GM12878 (cell line): ENCODE measurements around the gene SMARCA4. TPM values are rescaled to one million over a fixed set of nuclear protein-coding genes. Genes with fewer than 3 reads are reported as not detected.

Source experiments
- ATAC-seq: fragments of 200-7000 bp; cut with Tn5 transposase; 3 replicates; pipeline ENCODE4 v1.9.1; 2020; ENCODE audit warnings: mild to moderate bottlenecking, moderate library complexity
- BruUV-seq: library from RNA; stranded (reverse); fragments of 400-500 nt; replicated peaks from 2 replicates; lab custom pipeline; 2021; lab: Mats Ljungman, UMichigan
- CTCF ChIA-PET: fragments of 300-600 bp; sonication (Branson Sonifier 250); formaldehyde crosslinking; extraction: SDS; loops from one replicate; lab custom pipeline; 2021; ENCODE audit warnings: inconsistent platforms; lab: Yijun Ruan, JAX
- POLR2A ChIA-PET: fragments of 350-600 bp; formaldehyde crosslinking; extraction: SDS; loops from one replicate; lab custom pipeline; 2021; ENCODE audit warnings: inconsistent platforms; lab: Charles Lee
- RAD21 ChIA-PET: fragments of 300-600 bp; sonication (Branson Sonifier 250); formaldehyde crosslinking; loops from one replicate; lab custom pipeline; 2023; ENCODE audit warnings: antibody characterized with exemption; ENCODE audit not compliant: unreplicated experiment; lab: Charles Lee
- SMC1A ChIA-PET: fragments of 300-600 bp; sonication (Branson Sonifier 250); formaldehyde crosslinking; loops from one replicate; lab custom pipeline; 2023; ENCODE audit not compliant: unreplicated experiment, uncharacterized antibody; lab: Charles Lee
- DNase-seq: peaks from one replicate; pipeline ENCODE4 v3.0.0-alpha.2; 2011; ENCODE audit warnings: low read depth, low spot score
- FAIRE-seq: peaks from 3 replicates; lab custom pipeline; 2011; peaks lifted over from hg19 to GRCh38; lab: Jason Lieb, UNC
- H2AFZ ChIP-seq: 2 replicates; pipeline ENCODE4 v1.6.0; 2011; ENCODE audit warnings: low read depth, low read length, control low read depth; ENCODE audit not compliant: control insufficient read depth
- H3K27ac ChIP-seq: 2 replicates; pipeline ENCODE4 v1.5.1; 2011; ENCODE audit warnings: control low read depth; ENCODE audit not compliant: control insufficient read depth, insufficient read depth
- H3K27me3 ChIP-seq, 2 experiments: replicated peaks in 1 of 2; 2 replicates each; pipeline versions ENCODE4 v1.6.0 to v1.6.1; 2011; ENCODE audit warnings: low read length in 1 of 2; ENCODE audit not compliant: control insufficient read depth in 2 of 2, insufficient read depth in 2 of 2
- H3K36me3 ChIP-seq, 2 experiments: 2 replicates each; pipeline ENCODE4 v1.5.1; 2011; ENCODE audit warnings: low read length in 1 of 2; ENCODE audit not compliant: control insufficient read depth in 2 of 2, insufficient read depth in 2 of 2
- H3K4me1 ChIP-seq: 2 replicates; pipeline ENCODE4 v1.6.1; 2011; ENCODE audit warnings: mild to moderate bottlenecking, low read length, moderate library complexity, mixed read lengths; ENCODE audit not compliant: control insufficient read depth, insufficient read depth
- H3K4me2 ChIP-seq: 2 replicates; pipeline ENCODE4 v1.6.0; 2011; ENCODE audit warnings: control low read depth; ENCODE audit not compliant: control insufficient read depth, insufficient read depth
- H3K4me3 ChIP-seq: fragments of 200-600 bp; sonication (generic); 2 replicates; pipeline ENCODE4 v1.5.1; 2016
- H3K79me2 ChIP-seq: 2 replicates; pipeline ENCODE4 v1.6.0; 2011; ENCODE audit warnings: low read length; ENCODE audit not compliant: control insufficient read depth, insufficient read depth
- H3K9ac ChIP-seq: 2 replicates; pipeline ENCODE4 v1.8.0; 2011; ENCODE audit warnings: low read length, control low read depth, mixed read lengths; ENCODE audit not compliant: control insufficient read depth, insufficient read depth
- H3K9me3 ChIP-seq: replicated peaks from 3 replicates; pipeline ENCODE4 v1.5.1; 2011; ENCODE audit warnings: mild to moderate bottlenecking, low read length; ENCODE audit not compliant: control insufficient read depth, insufficient read depth
- H4K20me1 ChIP-seq: 2 replicates; pipeline ENCODE4 v1.6.0; 2011; ENCODE audit not compliant: control insufficient read depth, insufficient read depth
- CBX5 ChIP-seq: sonication (generic); IDR thresholded peaks from 2 replicates; pipeline ENCODE4 v1.6.1; 2016; ENCODE audit warnings: low read depth, moderate library complexity, mild to moderate bottlenecking, inconsistent platforms
- ETV6 ChIP-seq, 2 experiments: fragments of 450-650 bp in 1 of 2; IDR thresholded peaks in 1 of 2; conservative IDR thresholded peaks in 1 of 2; 2 replicates each; pipeline ENCODE4 v1.6.1; 2014; ENCODE audit warnings: antibody characterized with exemption in 1 of 2, borderline replicate concordance in 1 of 2, low read depth in 1 of 2, mild to moderate bottlenecking in 1 of 2, moderate library complexity in 1 of 2
- JUNB ChIP-seq: IDR thresholded peaks from 2 replicates; pipeline ENCODE4 v1.6.1; 2016; ENCODE audit warnings: antibody characterized with exemption, mild to moderate bottlenecking
- LARP7 ChIP-seq: fragments of 450-650 bp; IDR thresholded peaks from 2 replicates; pipeline ENCODE4 v1.6.1; 2017; ENCODE audit warnings: mild to moderate bottlenecking
- MEF2A ChIP-seq: IDR thresholded peaks from 2 replicates; pipeline ENCODE4 v1.6.1; 2011; ENCODE audit warnings: low read depth, mild to moderate bottlenecking, low read length, moderate library complexity; ENCODE audit not compliant: insufficient read depth
- MTA3 ChIP-seq: IDR thresholded peaks from 2 replicates; pipeline ENCODE4 v1.6.1; 2012; ENCODE audit warnings: low read length, inconsistent platforms, borderline replicate concordance
- PBX3 ChIP-seq: IDR thresholded peaks from 2 replicates; pipeline ENCODE4 v1.6.1; 2011; ENCODE audit warnings: mild to moderate bottlenecking, low read depth, low read length, moderate library complexity; ENCODE audit not compliant: insufficient replicate concordance
- POLR2A ChIP-seq: IDR thresholded peaks from 2 replicates; pipeline ENCODE4 v1.6.1; 2011; ENCODE audit warnings: low read depth, mild to moderate bottlenecking, low read length
- REST ChIP-seq: IDR thresholded peaks from 2 replicates; pipeline ENCODE4 v1.6.1; 2012; ENCODE audit warnings: mild to moderate bottlenecking, low read depth, low read length
- SIN3A ChIP-seq: IDR thresholded peaks from 2 replicates; pipeline ENCODE4 v1.6.1; 2012; ENCODE audit warnings: low read depth, low read length, improper control_type of control experiment
- SMARCA5 ChIP-seq: fragments of 450-650 bp; IDR thresholded peaks from 2 replicates; pipeline ENCODE4 v1.6.1; 2017; ENCODE audit warnings: mild to moderate bottlenecking
- STAT1 ChIP-seq: fragments of 450-650 bp; conservative IDR thresholded peaks from 2 replicates; pipeline ENCODE4 v1.6.1; 2014; ENCODE audit warnings: antibody characterized with exemption, mild to moderate bottlenecking
- STAT3 ChIP-seq: IDR thresholded peaks from 2 replicates; pipeline ENCODE4 v1.6.1; 2011; ENCODE audit warnings: low read depth, low read length, improper control_type of control experiment
- SUPT20H ChIP-seq: IDR thresholded peaks from 2 replicates; pipeline ENCODE4 v1.6.1; 2011; ENCODE audit warnings: low read depth, mild to moderate bottlenecking, low read length, moderate library complexity, borderline replicate concordance; ENCODE audit not compliant: control insufficient read depth
- SUZ12 ChIP-seq: fragments of 200-600 bp; sonication (generic); IDR thresholded peaks from one replicate; pipeline ENCODE4 v1.6.1; 2018; ENCODE audit warnings: antibody characterized with exemption, mild to moderate bottlenecking; ENCODE audit not compliant: unreplicated experiment
- TARDBP ChIP-seq: IDR thresholded peaks from 2 replicates; pipeline ENCODE4 v1.6.1; 2016; ENCODE audit warnings: borderline replicate concordance
- TCF12 ChIP-seq: IDR thresholded peaks from 2 replicates; pipeline ENCODE4 v1.6.1; 2011; ENCODE audit warnings: low read depth, mild to moderate bottlenecking, low read length
- ZBTB11 ChIP-seq: fragments of 450-650 bp; formaldehyde crosslinking; IDR thresholded peaks from 2 replicates; pipeline ENCODE4 v1.5.0; 2022; ENCODE audit warnings: mild to moderate bottlenecking, missing genetic modification characterization
- ZNF24 ChIP-seq: fragments of 450-650 bp; IDR thresholded peaks from 2 replicates; pipeline ENCODE4 v1.6.1; 2017; ENCODE audit warnings: antibody characterized with exemption, mild to moderate bottlenecking
- WGBS: methylation state at CpG from one replicate; pipeline ENCODE4 v1.1.6; 2016; ENCODE audit warnings: low lambda C conversion rate; ENCODE audit not compliant: insufficient replicate concordance, insufficient coverage; ENCODE audit errors: missing lambda C conversion rate; 5-methylcytosine and 5-hydroxymethylcytosine counted together
- in situ Hi-C: fragments of 300-500 bp; cut with MboI; formaldehyde crosslinking; loops from 9 replicates; pipeline ENCODE4 v1.14.3; 2018; ENCODE audit warnings: mixed read lengths
- intact Hi-C: fragments of 100-400 bp; cut with micrococcal nuclease; formaldehyde crosslinking; loops from one replicate; pipeline ENCODE4 v1.14.2; 2022; ENCODE audit not compliant: unreplicated experiment
- polyA plus RNA-seq, 11 experiments: library from polyadenylated mRNA; depleted of rRNA in 4 of 11; unstranded in 6 of 11; stranded (reverse) in 5 of 11; fragments of >200 nt; fragmentation: Nextera tagmentation in 4 of 11; fragmentation: Illumina TruSeq in 1 of 11; extraction: Ambion mirVana in 4 of 11; extraction: Trizol in 1 of 11; gene quantifications; 1 replicate in 1 of 11; 2 replicates in 10 of 11; pipeline versions ENCODE4 v1.2.1 to v1.2.3, GENCODE V29; 2011 to 2016; ENCODE audit warnings: inconsistent platforms in 2 of 11, missing spikeins in 2 of 11, low read depth in 1 of 11
- total RNA-seq, 4 experiments: library from RNA; depleted of rRNA in 3 of 4; stranded (reverse); fragments of >200 nt in 3 of 4; fragmentation: Illumina TruSeq in 1 of 4; extraction: Trizol in 1 of 4; gene quantifications; 2 replicates each; pipeline versions ENCODE4 v1.2.1 to v1.2.3, GENCODE V29; 2013 to 2021

The SMARCA4 gene
- total and polyA plus RNA-seq, 10 of the 15 experiments (the other 5 are each of a cell fraction or from before 2014, with no cell fraction given), result 22.4 to 175 (median 57.4) TPM

- Histone ChIP-seq H4K20me1 (no peaks in the 10 kb centered on the region), H3K27ac (no peak overlapping the region), H2AFZ (no peak overlapping the region), H3K4me1 (no peaks in the 10 kb centered on the region), H3K9me3 (no peaks in the 10 kb centered on the region), H3K27me3 (no peaks in the 10 kb centered on the region), H3K79me2 (no peaks in the 10 kb centered on the region), H3K4me3 (no peak overlapping the region), H3K9ac (no peak overlapping the region), H3K4me2 (no peak overlapping the region), H3K36me3 (peaks cover 24 to 66% of the 10 kb centered on the region in 2 experiments)
- ATAC-seq (no peak), DNase-seq (no peak), FAIRE-seq (no peak)
- 93% methylated on average over 13 of the region's 13 CpGs for WGBS
- ChIA-PET SMC1A (no interaction called here), CTCF (interaction anchor here (0.6 kb wide), 1 partner anchor 201 kb away, joined by 4 read pairs; no protein-coding TSS in a partner anchor), RAD21 (no interaction called here), POLR2A (no interaction called here)
- in situ Hi-C loops, result no loop called here
- no TSS peak for BruUV-seq
- intact Hi-C loops, result no loop called here
- no peak for TF ChIP-seq ZBTB11 (CRISPR knock-in tag)
- TF ChIP-seq TARDBP, result no peak
- no peak for TF ChIP-seq TCF12
- no peak for TF ChIP-seq STAT1
- TF ChIP-seq MEF2A, result no peak
- TF ChIP-seq PBX3, result no peak
- TF ChIP-seq ETV6 (conservative IDR thresholded peaks at IDR 0.05 in 1 of 2, IDR thresholded peaks at IDR 0.05 in 1 of 2; ENCODE audit: borderline replicate concordance in 1 of 2, low read depth in 1 of 2), result no peak
- TF ChIP-seq CBX5, result no peak
- no peak for TF ChIP-seq REST
- no peak for TF ChIP-seq POLR2A
- TF ChIP-seq MTA3, result no peak
- TF ChIP-seq SUZ12, result no peak
- TF ChIP-seq LARP7, result no peak
- TF ChIP-seq SIN3A, result no peak
- no peak for TF ChIP-seq SUPT20H
- TF ChIP-seq JUNB, result no peak
- TF ChIP-seq SMARCA5, result no peak
- no peak for TF ChIP-seq STAT3
- no peak for TF ChIP-seq ZNF24
These were observed 63.4 kb downstream of the SMARCA4 start for GRCh38 chr19:11024259-11024658.
